Spleen (tissue), 11 donors: ENCODE measurements around the gene PKD1. TPM values are rescaled to one million over a fixed set of nuclear protein-coding genes. Genes with fewer than 3 reads are reported as not detected.
A peak's percentile ranks its signal among the peaks of the same experiment; 100 is the strongest.

Experiments used
- DNase-seq: peaks from one replicate; pipeline ENCODE4 v3.0.0-alpha.2; 2020
- H3K27ac ChIP-seq, 8 donors: fragments of 200-600 bp; sonication (generic) in 7 of 8; 1 replicate in 4 of 8; 2 replicates in 4 of 8; pipeline versions ENCODE4 v1.5.0 to v1.8.0; 2016 to 2021; ENCODE audit warnings: inconsistent platforms in 4 of 8, mild to moderate bottlenecking in 4 of 8, moderate library complexity in 1 of 8
- H3K27me3 ChIP-seq, 7 donors: fragments of 200-600 bp; sonication (generic) in 6 of 7; replicated peaks in 1 of 7; 1 replicate in 4 of 7; 2 replicates in 3 of 7; pipeline versions ENCODE4 v1.5.0 to v1.8.0; 2016 to 2021; ENCODE audit warnings: inconsistent platforms in 3 of 7, mild to moderate bottlenecking in 1 of 7
- H3K36me3 ChIP-seq, 6 donors: fragments of 200-600 bp; sonication (generic) in 5 of 6; 1 replicate in 4 of 6; 2 replicates in 2 of 6; pipeline versions ENCODE4 v1.5.0 to v1.8.0; 2016 to 2021; ENCODE audit warnings: inconsistent platforms in 2 of 6
- H3K4me1 ChIP-seq, 6 donors: fragments of 200-600 bp; sonication (generic) in 5 of 6; 1 replicate in 3 of 6; 2 replicates in 3 of 6; pipeline versions ENCODE4 v1.5.0 to v1.8.0; 2016 to 2021; ENCODE audit warnings: inconsistent platforms in 3 of 6
- H3K4me3 ChIP-seq, 8 donors: fragments of 200-600 bp; sonication (generic) in 7 of 8; 1 replicate in 4 of 8; 2 replicates in 4 of 8; pipeline versions ENCODE4 v1.5.0 to v1.8.0; 2016 to 2021; ENCODE audit warnings: inconsistent platforms in 4 of 8, mild to moderate bottlenecking in 4 of 8, moderate library complexity in 2 of 8
- H3K9me3 ChIP-seq, 8 donors: fragments of 200-600 bp; sonication (generic) in 7 of 8; 1 replicate in 4 of 8; 2 replicates in 4 of 8; pipeline versions ENCODE4 v1.5.0 to v1.8.0; 2016 to 2021; ENCODE audit warnings: inconsistent platforms in 4 of 8
- POLR2A ChIP-seq, 3 donors: fragments of 450-650 bp; IDR thresholded peaks; one replicate each; pipeline ENCODE4 v1.5.1; 2017; ENCODE audit warnings: antibody characterized with exemption in 3 of 3, mild to moderate bottlenecking in 1 of 3
- POLR2AphosphoS5 ChIP-seq, 3 donors: sonication (generic); formaldehyde crosslinking; IDR thresholded peaks; one replicate each; pipeline ENCODE4 v1.5.1; 2017; ENCODE audit warnings: antibody characterized with exemption in 3 of 3
- WGBS, 5 donors: extraction: QIAGEN DNeasy Blood & Tissue Kit in 3 of 5; methylation state at CpG; one replicate each; pipeline versions ENCODE4 v1.1.5 to v1.1.7; 2013 to 2018; 5-methylcytosine and 5-hydroxymethylcytosine counted together
- intact Hi-C: fragments of 100-400 bp; cut with DNase I; formaldehyde crosslinking; loops from one replicate; pipeline ENCODE4 v1.15.0; 2023; ENCODE audit warnings: low total_unique reads
- polyA plus RNA-seq, 3 donors: library from polyadenylated mRNA; stranded (reverse); fragments of 200-250 nt; gene quantifications; one replicate each; pipeline ENCODE4 v1.2.1, GENCODE V29; 2013
- total RNA-seq, 7 donors: library from RNA; depleted of rRNA in 3 of 7; stranded (reverse); fragments of >200 nt in 3 of 7; fragmentation: NEBNext Ultra II Directional in 4 of 7; extraction: Animal tissue kit (Norgen Biotek cat#: 25700) in 4 of 7; gene quantifications; one replicate each; pipeline versions ENCODE4 v1.1.0 to v1.2.1, GENCODE V29; 2016 to 2021
- TF ChIP-seq, protein P1 (sequence below), 11 experiments: fragments of 200-600 bp in 7 of 11; fragments of 450-650 bp in 4 of 11; sonication (generic) in 4 of 11; IDR thresholded peaks in 8 of 11; conservative IDR thresholded peaks in 3 of 11; 1 replicate in 7 of 11; 2 replicates in 4 of 11; pipeline versions ENCODE4 v1.4.0 to v1.8.0; 2016 to 2021; ENCODE audit warnings: antibody characterized with exemption in 11 of 11, inconsistent platforms in 4 of 11, mild to moderate bottlenecking in 1 of 11
- donor health status: healthy with polysubstance abuse.
- donor health status: DM: no; HTN: no; CAD: no; lungs with moderate emphysema.
- donor health status: DM: no; HTN: no; CAD: no.
- donor health status: Bipolar disorder and iron deficiency.
- donor health status: healthy.
- donor health status: DM: no; HTN: no; CAD: no.
- donor health status: DM: yes; HTN: yes; CAD: no.

PKD1 gene
- total and polyA plus RNA-seq, 10 donors = 14.0 to 124 (median 79.8) TPM

GRCh38 chr16:2148714-2149629, 13.3 kb upstream of the PKD1 start:
- Histone ChIP-seq H3K36me3 (peaks cover 0 to 32% (median 9%) of the 10 kb centered on the region in 6 donors), H3K27ac (no peak overlapping the region), H3K4me1 (peaks cover 39 to 66% (median 61%) of the 10 kb centered on the region in 6 donors), H3K4me3 (peak overlapping the region; percentile 16 to 76 (median 46)), H3K27me3 (peaks cover 0 to 21% (median 0%) of the 10 kb centered on the region in 7 donors), H3K9me3 (no peaks in the 10 kb centered on the region)
- intact Hi-C loops = no loop called here
- 2 to 3% (median 3%) methylated on average over 29 to 62 of the region's 62 CpGs for WGBS, 5 donors
- DNase-seq = peak; percentile 84
- TF ChIP-seq POLR2AphosphoS5 (IDR thresholded peaks at IDR 0.05) (no peak), POLR2A (IDR thresholded peaks at IDR 0.05) (no peak)
- TF ChIP-seq, protein P1, sequence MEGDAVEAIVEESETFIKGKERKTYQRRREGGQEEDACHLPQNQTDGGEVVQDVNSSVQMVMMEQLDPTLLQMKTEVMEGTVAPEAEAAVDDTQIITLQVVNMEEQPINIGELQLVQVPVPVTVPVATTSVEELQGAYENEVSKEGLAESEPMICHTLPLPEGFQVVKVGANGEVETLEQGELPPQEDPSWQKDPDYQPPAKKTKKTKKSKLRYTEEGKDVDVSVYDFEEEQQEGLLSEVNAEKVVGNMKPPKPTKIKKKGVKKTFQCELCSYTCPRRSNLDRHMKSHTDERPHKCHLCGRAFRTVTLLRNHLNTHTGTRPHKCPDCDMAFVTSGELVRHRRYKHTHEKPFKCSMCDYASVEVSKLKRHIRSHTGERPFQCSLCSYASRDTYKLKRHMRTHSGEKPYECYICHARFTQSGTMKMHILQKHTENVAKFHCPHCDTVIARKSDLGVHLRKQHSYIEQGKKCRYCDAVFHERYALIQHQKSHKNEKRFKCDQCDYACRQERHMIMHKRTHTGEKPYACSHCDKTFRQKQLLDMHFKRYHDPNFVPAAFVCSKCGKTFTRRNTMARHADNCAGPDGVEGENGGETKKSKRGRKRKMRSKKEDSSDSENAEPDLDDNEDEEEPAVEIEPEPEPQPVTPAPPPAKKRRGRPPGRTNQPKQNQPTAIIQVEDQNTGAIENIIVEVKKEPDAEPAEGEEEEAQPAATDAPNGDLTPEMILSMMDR (IDR thresholded peaks at IDR 0.05 in 8 of 11, conservative IDR thresholded peaks at IDR 0.05 in 3 of 11) = no peak

- DNase-seq = peak; percentile 88
- H3K4me3 ChIP-seq = peak within 1 kb of the TSS; percentile 28 to 76 (median 46)
- intact Hi-C loops = no loop called here
- WGBS, 5 donors = 0 to 8% (median 4%) methylated on average over 13 to 55 of the region's 55 CpGs
- peaks cover 0 to 23% (median 9%) of the 10 kb centered on the region in 6 donors for H3K36me3 ChIP-seq
- H3K27me3 ChIP-seq = peaks cover 0 to 21% (median 0%) of the 10 kb centered on the region in 7 donors
- no peaks in the 10 kb centered on the region for H3K9me3 ChIP-seq
- TF ChIP-seq, protein P1 (IDR thresholded peaks at IDR 0.05 in 8 of 11, conservative IDR thresholded peaks at IDR 0.05 in 3 of 11) = no peak
- TF ChIP-seq POLR2AphosphoS5 (IDR thresholded peaks at IDR 0.05) = peak in 2 of 3 donors; percentile 62 to 64
- H3K27ac ChIP-seq = peak within 1 kb of the TSS in 6 of 8 donors; percentile 26 to 69 (median 56)
- peaks cover 32 to 57% (median 53%) of the 10 kb centered on the region in 6 donors for H3K4me1 ChIP-seq
These were observed 12.4 kb upstream of the PKD1 start, which contains the start of gene RAB26 for GRCh38 chr16:2147981-2148671. TSS of gene RAB26 (plus strand) at chr16:2148625. CDS start at chr16:2148784, 159 bp downstream.

DNA sequence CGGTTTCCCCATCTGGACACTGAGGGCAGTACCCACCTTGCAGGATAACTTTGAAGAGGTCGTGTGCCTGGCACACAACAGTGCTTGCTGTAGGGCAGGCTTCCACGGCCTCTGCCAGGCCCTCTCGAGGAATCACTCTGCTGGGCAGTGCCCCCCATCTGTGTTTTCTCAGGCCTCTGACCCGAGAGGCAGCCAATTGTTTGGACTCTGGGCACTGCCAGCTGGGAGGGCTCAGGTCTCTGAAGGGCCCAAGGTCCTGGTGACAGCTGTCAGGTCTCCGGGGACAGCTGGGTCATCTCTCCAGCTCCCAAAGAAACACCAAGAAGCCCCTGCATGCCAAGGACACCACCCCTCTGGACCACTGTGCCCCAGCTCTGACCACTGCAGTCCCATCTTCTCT, 11.7 kb upstream of the PKD1 start:
- DNase-seq = peak; percentile 69
- intact Hi-C loops = no loop called here
- TF ChIP-seq POLR2A (IDR thresholded peaks at IDR 0.05) (no peak), POLR2AphosphoS5 (IDR thresholded peaks at IDR 0.05) (no peak)
- TF ChIP-seq, protein P1 (IDR thresholded peaks at IDR 0.05 in 8 of 11, conservative IDR thresholded peaks at IDR 0.05 in 3 of 11) = no peak
- H3K36me3 ChIP-seq = peaks cover 0 to 16% (median 9%) of the 10 kb centered on the region in 6 donors
- peaks cover 0 to 21% (median 0%) of the 10 kb centered on the region in 7 donors for H3K27me3 ChIP-seq
- H3K27ac ChIP-seq = peak overlapping the region in 3 of 8 donors; percentile 54 to 69 (median 60)
- 63 to 94% (median 78%) methylated on average over 3 to 6 of the region's 6 CpGs for WGBS, 5 donors
- no peak overlapping the region for H3K4me3 ChIP-seq
- H3K9me3 ChIP-seq = no peaks in the 10 kb centered on the region
- H3K4me1 ChIP-seq = peaks cover 24 to 50% (median 45%) of the 10 kb centered on the region in 6 donors
